ENCODE data around the gene ZNF487.
"Not testable (repeated sequence)": the region's sequence is repeated elsewhere in the genome, so short reads cannot be mapped to it uniquely, and the experiment has no call there.

ZNF487 gene

GRCh38 chr10:43436291-43437140 lies at the start of gene ZNF487:
TSS of gene ZNF487 (plus strand) at chr10:43437111. CDS start at chr10:43475814, 38,703 bp downstream.
- H3K4me3 ChIP-seq (ENCODE audit: low read length): peak within 1 kb of the TSS; percentile 93
- TF ChIP-seq ZNF274 (IDR thresholded peaks at IDR 0.05; ENCODE audit: low read depth, low read length): no peak

GRCh38 chr10:43387678-43388032 lies 49.3 kb upstream of the ZNF487 start:
- TF ChIP-seq ZNF274 (IDR thresholded peaks at IDR 0.05; ENCODE audit: low read depth, low read length): no peak
- no peak overlapping the region for H3K4me3 ChIP-seq (ENCODE audit: low read length)

GRCh38 chr10:43389867-43390266 lies 47.0 kb upstream of the ZNF487 start:
- TF ChIP-seq ZNF274 (IDR thresholded peaks at IDR 0.05; ENCODE audit: low read depth, low read length): no peak
- H3K4me3 ChIP-seq (ENCODE audit: low read length): no peak overlapping the region

GRCh38 chr10:43390333-43390732 lies 46.6 kb upstream of the ZNF487 start:
- no peak overlapping the region for H3K4me3 ChIP-seq (ENCODE audit: low read length)
- TF ChIP-seq ZNF274 (IDR thresholded peaks at IDR 0.05; ENCODE audit: low read depth, low read length): no peak

- H3K4me3 ChIP-seq (ENCODE audit: low read length): no peak overlapping the region
- TF ChIP-seq ZNF274 (IDR thresholded peaks at IDR 0.05; ENCODE audit: low read depth, low read length): no peak
Measured at GRCh38 chr10:43390759-43391158, 46.2 kb upstream of the ZNF487 start.

- TF ChIP-seq ZNF274 (IDR thresholded peaks at IDR 0.05; ENCODE audit: low read depth, low read length): no peak
- no peak overlapping the region for H3K4me3 ChIP-seq (ENCODE audit: low read length)
Measured at GRCh38 chr10:43391496-43391895, 45.4 kb upstream of the ZNF487 start.

GRCh38 chr10:43392748-43393147 lies 44.2 kb upstream of the ZNF487 start:
- no peak overlapping the region for H3K4me3 ChIP-seq (ENCODE audit: low read length)
- no peak for TF ChIP-seq ZNF274 (IDR thresholded peaks at IDR 0.05; ENCODE audit: low read depth, low read length)

- H3K4me3 ChIP-seq (ENCODE audit: low read length): not testable (repeated sequence)
Measured at GRCh38 chr10:43393186-43393585, 43.7 kb upstream of the ZNF487 start.

GRCh38 chr10:43393606-43394360 lies 43.1 kb upstream of the ZNF487 start:
- H3K4me3 ChIP-seq (ENCODE audit: low read length): no peak overlapping the region; the same call in 1 of the 2 replicates
- no peak for TF ChIP-seq ZNF274 (IDR thresholded peaks at IDR 0.05; ENCODE audit: low read depth, low read length)

GRCh38 chr10:43394868-43395267 lies 42.0 kb upstream of the ZNF487 start:
- peak overlapping the region; percentile 78 for H3K4me3 ChIP-seq (ENCODE audit: low read length)
- no peak for TF ChIP-seq ZNF274 (IDR thresholded peaks at IDR 0.05; ENCODE audit: low read depth, low read length)

GRCh38 chr10:43395571-43396060 lies 41.3 kb upstream of the ZNF487 start:
- peak overlapping the region; percentile 78 for H3K4me3 ChIP-seq (ENCODE audit: low read length)
- TF ChIP-seq ZNF274 (IDR thresholded peaks at IDR 0.05; ENCODE audit: low read depth, low read length): no peak

- no peak for TF ChIP-seq ZNF274 (IDR thresholded peaks at IDR 0.05; ENCODE audit: low read depth, low read length)
- H3K4me3 ChIP-seq (ENCODE audit: low read length): peak overlapping the region; percentile 88
Measured at GRCh38 chr10:43396061-43396927, 40.6 kb upstream of the ZNF487 start.

GRCh38 chr10:43396928-43397624 lies 39.8 kb upstream of the ZNF487 start:
- no peak for TF ChIP-seq ZNF274 (IDR thresholded peaks at IDR 0.05; ENCODE audit: low read depth, low read length)
- H3K4me3 ChIP-seq (ENCODE audit: low read length): peak overlapping the region; percentile 88

All from GM08714 (cell line).